ENCODE data around the gene PCSK2.

GRCh38 chr20:17365831-17366230 is 139.0 kb downstream of the PCSK2 start:
- no peak for TF ChIP-seq CTCF (IDR thresholded peaks at IDR 0.05; ENCODE audit: low read depth, low read length, poor library complexity, severe bottlenecking)
- no peak for TF ChIP-seq EZH2phosphoT487 (IDR thresholded peaks at IDR 0.05; ENCODE audit: borderline replicate concordance, low read length)
